ENCODE measurements around the gene SIRT3. TPM values are rescaled to one million over a fixed set of nuclear protein-coding genes. Genes with fewer than 3 reads are reported as not detected.

SIRT3 gene
- total and polyA plus RNA-seq, 2 of the 13 experiments (the other 11 are each of a cell fraction or from before 2014, with no cell fraction given) = 15.1 to 18.2 TPM

GRCh38 chr11:208181-208916 lies 27.8 kb downstream of the SIRT3 start (continued):
- TF ChIP-seq GLI4 (CRISPR knock-in tag; IDR thresholded peaks at IDR 0.05; ENCODE audit: borderline replicate concordance) = no peak
- TF ChIP-seq DMAP1 (CRISPR knock-in tag; IDR thresholded peaks at IDR 0.05) = peak; percentile 42; the same call in 1 of the 2 replicates
- TF ChIP-seq ZNF746 (CRISPR knock-in tag; IDR thresholded peaks at IDR 0.05) = no peak
- TF ChIP-seq SP4 (CRISPR knock-in tag; IDR thresholded peaks at IDR 0.05) = peak; percentile 61
- no peak for TF ChIP-seq ZNF562 (CRISPR knock-in tag; IDR thresholded peaks at IDR 0.05; ENCODE audit: borderline replicate concordance)
- TF ChIP-seq ZNF333 (CRISPR knock-in tag; IDR thresholded peaks at IDR 0.05; ENCODE audit: borderline replicate concordance) = no peak
- no peak for TF ChIP-seq KIAA2018 (CRISPR knock-in tag; IDR thresholded peaks at IDR 0.05; ENCODE audit: borderline replicate concordance)
- peak; percentile 56; the same call in 1 of the 2 replicates for TF ChIP-seq YEATS4 (CRISPR knock-in tag; IDR thresholded peaks at IDR 0.05; ENCODE audit: borderline replicate concordance)
- TF ChIP-seq ZNF292 (CRISPR knock-in tag; IDR thresholded peaks at IDR 0.05; ENCODE audit: borderline replicate concordance, low read depth) = no peak
- TF ChIP-seq PLSCR1 (CRISPR knock-in tag; IDR thresholded peaks at IDR 0.05; ENCODE audit: borderline replicate concordance) = no peak
- TF ChIP-seq RBM39 (IDR thresholded peaks at IDR 0.05; ENCODE audit: low read depth, low read length, poor library complexity, severe bottlenecking) = peak; percentile 55
- TF ChIP-seq ZNF589 (CRISPR knock-in tag; conservative IDR thresholded peaks at IDR 0.05) = no peak; the same call in 1 of the 2 replicates
- peak; percentile 43; the same call in 1 of the 2 replicates for TF ChIP-seq PATZ1 (CRISPR knock-in tag; IDR thresholded peaks at IDR 0.05)
- TF ChIP-seq SMARCE1 (IDR thresholded peaks at IDR 0.05; ENCODE audit: borderline replicate concordance) = no peak
- TF ChIP-seq ZNF839 (CRISPR knock-in tag; IDR thresholded peaks at IDR 0.05; ENCODE audit: borderline replicate concordance) = no peak
- TF ChIP-seq PAX8 (CRISPR knock-in tag; IDR thresholded peaks at IDR 0.05; ENCODE audit: borderline replicate concordance) = no peak; the same call in 1 of the 2 replicates
- TF ChIP-seq RFXAP (CRISPR knock-in tag; IDR thresholded peaks at IDR 0.05; ENCODE audit: borderline replicate concordance) = no peak
- no peak; the same call in 1 of the 2 replicates for TF ChIP-seq JDP2 (CRISPR knock-in tag; IDR thresholded peaks at IDR 0.05; ENCODE audit: borderline replicate concordance)
